ENCODE data around the gene TICAM1.
"Not testable (repeated sequence)": the region's sequence is repeated elsewhere in the genome, so short reads cannot be mapped to it uniquely, and the experiment has no call there.

TICAM1 gene

DNA sequence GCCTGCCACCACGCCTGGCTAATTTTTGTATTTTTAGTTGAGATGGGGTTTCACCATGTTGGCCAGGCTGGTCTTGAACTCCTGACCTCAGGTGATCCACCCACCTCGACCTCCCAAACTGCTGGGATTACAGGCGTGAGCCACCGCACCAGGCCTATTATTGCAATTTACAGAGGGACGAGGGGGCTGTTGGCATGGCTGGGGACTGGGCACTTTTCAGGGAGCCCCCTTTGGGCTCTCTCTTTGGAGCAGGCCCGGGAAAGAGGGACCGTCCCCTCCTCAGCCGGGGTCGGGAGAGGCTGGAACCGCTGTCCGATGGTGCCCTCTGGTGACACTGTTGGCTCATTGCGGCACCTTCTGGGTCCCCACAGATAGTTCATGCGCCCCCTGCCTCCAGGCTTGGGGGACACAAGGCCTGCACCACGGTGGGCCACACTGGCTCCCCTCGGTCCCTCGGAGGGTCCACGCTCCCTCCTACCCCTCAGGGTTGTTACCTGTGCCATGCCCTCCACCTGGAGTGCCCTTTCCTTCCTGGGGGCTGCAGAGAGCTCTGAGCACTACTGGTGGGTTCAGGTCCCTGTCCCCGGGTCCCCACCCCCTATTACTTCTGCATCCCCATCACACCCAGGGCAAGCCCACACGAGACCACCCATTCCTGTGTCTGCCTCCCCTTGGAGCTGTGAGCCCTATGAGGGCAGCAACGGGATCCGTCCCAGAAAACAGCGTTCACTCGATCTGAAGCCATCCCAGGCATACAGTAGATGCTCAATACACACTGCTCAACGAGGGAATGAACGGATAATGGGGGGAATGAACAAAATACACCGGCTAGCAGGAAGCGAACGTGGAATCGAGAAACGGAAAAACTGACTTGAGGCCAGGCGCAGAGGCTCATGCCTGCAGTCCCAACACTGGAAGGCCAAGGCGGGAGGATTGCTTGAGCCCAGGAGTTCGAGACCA is 27.5 kb downstream of the TICAM1 start:
- peak in 1 of 2 experiments; percentile 21 for DNase-seq

DNA sequence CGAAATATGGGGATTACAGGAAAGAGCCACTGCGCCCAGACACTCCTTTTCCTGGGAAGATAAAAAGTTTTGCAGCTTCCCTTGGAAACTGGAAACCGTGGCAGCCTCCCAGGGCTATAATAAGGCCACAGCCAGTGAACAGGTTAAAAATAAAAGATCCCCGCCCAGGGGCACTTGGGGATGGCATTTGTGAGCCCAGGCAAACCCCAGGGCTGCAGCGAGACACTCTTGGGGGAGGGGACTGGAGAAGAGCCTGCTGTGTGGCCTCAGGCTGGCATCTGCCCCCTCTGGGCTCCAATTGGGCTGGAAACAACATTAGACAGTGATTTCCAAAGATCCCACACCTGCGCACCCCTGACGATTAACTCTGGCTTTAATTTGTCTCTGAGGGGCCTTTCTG is 28.8 kb downstream of the TICAM1 start:
- DNase-seq: no peak

DNA sequence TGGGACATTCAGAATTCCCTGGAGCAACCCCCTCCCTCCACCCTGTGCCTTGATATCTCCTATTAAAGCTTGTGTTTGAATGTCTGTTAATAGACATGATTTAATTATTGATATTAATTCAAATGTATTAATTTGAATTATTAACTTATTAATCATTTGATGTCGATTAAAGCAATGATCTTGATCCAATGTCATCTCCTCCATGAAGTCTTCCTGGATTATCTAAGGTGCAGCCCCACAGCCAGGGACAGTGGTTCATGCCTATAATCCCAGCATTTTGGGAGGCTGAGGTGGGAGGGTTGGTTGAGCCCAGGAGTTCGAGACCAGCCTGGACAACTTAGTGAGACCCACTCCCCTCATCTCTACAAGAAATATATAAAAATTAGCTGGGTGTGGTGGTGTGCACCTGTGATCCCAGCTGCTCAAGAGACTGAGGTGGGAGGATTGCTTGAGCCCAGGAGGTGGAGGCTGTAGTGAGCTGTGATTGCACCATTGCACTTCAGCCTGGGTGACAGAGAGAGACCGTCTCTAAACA is 30.4 kb downstream of the TICAM1 start:
- no peak for DNase-seq

DNA sequence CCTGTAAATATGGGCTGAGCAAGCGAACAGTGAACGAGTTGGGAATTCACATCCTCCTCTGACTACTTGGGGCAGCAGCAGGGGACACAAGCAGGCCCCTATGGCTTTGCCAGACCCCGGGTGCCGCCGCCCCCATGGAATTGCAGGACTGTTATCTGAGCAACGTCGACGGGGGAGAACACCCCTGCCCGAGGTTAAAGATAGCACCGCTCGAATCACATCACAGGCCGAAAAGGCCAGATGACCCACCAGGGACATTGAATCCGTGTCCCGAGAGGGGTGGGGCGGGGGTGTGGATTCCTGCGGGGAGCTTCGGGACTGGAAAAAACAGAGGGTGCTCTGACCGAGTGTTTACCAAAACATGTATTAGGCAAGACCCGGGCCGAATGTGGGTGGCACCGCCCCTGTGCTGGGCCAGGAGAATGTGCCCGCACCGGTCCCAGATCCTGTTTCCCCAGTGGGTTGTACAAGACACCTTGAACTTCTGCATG is 30.9 kb downstream of the TICAM1 start:
- DNase-seq: no peak

DNA sequence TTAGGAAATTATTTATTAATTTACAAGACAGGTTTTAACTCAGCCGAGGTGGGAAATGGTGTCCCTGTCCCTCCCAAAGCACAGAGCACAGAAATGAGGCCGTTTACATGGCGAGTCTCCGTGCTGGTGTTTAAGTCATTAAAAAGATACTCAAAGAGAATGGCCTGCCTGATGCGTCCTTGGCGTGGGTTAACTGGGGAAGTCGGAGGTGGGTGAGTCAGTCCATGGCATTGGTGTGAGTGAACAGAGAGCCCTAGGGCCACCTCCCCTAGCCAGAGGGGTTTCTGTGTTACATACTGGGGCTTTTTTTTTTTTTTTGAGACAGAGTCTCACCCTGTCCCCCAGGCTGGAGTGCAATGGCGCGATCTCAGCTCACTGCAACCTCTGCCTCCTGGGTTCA is 36.1 kb downstream of the TICAM1 start:
- no peak for DNase-seq

DNA sequence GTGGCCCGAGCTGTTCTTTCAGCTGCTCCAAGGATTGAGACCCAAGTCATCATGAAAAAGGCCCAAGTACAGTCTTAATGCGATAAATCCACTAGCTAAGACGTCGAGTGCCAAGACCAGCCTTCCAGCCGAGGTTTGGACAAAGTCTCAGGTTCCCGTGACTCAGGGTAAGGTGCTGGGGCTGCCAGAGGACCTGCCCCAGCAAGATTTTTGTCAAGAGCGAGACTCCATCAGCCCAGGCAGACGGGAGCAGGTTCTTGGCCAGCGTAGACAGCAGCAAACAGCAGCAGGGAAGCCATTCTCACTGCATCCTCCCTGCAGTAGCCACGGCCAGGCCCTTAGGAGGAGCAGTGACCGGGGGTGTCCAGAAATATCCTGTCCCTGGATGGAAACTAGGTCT is 36.5 kb downstream of the TICAM1 start:
- no peak for DNase-seq

DNA sequence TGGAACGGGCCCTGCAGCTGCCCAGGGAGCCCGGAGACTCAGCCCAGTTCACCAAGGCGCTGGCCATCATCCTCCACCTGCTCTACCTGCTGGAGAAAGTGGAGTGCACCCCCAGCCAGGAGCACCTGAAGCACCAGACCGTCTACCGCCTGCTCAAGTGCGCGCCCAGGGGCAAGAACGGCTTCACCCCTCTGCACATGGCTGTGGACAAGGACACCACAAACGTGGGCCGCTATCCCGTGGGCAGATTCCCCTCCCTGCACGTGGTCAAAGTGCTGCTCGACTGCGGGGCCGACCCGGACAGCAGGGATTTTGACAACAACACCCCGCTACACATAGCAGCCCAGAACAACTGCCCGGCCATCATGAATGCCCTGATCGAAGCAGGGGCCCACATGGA is 38.2 kb downstream of the TICAM1 start:
- DNase-seq: not testable (repeated sequence)

DNA sequence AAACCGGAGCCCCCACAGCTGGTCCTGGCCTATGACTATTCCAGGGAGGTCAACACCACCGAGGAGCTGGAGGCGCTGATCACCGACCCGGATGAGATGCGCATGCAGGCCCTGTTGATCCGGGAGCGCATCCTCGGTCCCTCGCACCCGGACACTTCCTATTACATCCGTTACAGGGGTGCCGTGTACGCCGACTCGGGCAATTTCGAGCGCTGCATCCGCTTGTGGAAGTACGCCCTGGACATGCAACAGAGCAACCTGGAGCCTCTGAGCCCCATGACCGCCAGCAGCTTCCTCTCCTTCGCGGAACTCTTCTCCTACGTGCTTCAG is 38.7 kb downstream of the TICAM1 start:
- DNase-seq: not testable (repeated sequence)

DNA sequence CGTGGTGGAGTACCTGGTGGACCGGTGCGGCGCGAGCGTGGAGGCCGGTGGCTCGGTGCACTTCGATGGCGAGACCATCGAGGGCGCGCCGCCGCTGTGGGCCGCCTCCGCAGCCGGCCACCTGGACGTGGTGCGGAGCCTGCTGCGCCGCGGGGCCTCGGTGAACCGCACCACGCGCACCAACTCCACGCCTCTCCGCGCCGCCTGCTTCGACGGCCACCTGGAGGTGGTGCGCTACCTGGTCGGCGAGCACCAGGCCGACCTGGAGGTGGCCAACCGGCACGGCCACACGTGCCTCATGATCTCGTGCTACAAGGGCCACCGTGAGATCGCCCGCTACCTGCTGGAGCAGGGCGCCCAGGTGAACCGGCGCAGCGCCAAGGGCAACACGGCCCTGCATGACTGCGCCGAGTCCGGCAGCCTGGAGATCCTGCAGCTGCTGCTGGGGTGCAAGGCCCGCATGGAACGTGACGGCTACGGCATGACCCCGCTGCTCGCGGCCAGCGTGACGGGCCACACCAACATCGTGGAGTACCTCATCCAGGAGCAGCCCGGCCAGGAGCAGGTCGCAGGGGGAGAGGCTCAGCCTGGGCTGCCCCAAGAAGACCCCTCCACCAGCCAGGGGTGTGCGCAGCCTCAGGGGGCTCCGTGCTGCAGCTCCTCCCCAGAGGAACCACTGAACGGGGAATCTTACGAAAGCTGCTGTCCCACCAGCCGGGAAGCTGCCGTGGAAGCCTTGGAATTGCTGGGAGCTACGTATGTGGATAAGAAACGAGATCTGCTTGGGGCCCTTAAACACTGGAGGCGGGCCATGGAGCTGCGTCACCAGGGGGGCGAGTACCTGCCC is 39.3 kb downstream of the TICAM1 start:
- DNase-seq: not testable (repeated sequence)

DNA sequence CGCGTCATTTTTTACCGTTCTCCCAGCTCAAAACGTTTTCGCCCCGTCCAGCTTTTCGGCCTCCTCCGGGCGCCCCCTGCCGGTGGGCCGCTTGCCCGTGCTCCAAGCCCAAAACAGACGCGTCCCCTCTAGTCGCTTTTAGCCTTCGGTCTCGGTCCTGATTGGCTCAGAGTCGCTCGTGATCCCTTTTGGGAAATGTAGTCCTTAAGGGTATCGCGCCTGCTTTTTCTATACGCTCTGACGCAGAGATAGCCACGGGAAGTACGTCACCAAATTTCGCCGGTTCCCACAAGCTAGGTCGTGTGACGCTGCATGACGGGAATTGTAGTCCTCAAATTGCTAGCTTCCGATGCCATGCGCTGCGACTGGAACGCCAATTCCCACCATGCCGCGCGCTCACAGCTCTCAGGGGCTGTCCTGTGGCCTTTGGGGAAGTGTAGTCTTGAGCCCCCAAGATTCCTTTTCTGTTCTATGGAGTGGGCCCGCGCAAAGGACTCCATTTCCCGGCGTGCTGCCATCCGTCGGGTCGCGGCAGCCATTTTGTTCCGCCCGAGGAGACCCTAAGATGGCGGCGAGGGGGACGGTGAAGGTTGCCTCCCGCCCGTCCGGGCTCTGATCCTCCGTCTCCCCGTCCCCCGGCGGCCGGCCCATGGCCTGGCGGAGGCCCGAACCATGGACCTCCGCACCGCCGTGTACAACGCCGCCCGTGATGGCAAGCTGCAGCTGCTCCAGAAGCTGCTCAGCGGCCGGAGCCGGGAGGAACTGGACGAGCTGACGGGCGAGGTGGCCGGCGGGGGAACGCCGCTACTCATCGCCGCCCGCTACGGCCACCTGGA is 40.1 kb downstream of the TICAM1 start, which contains the start of gene FEM1A:
FEM1A (plus strand) TSS at position 552 of the 836 bp plus-strand sequence; CDS start at position 673, 121 bp downstream.
- peak; percentile 98 to 99 for DNase-seq

DNA sequence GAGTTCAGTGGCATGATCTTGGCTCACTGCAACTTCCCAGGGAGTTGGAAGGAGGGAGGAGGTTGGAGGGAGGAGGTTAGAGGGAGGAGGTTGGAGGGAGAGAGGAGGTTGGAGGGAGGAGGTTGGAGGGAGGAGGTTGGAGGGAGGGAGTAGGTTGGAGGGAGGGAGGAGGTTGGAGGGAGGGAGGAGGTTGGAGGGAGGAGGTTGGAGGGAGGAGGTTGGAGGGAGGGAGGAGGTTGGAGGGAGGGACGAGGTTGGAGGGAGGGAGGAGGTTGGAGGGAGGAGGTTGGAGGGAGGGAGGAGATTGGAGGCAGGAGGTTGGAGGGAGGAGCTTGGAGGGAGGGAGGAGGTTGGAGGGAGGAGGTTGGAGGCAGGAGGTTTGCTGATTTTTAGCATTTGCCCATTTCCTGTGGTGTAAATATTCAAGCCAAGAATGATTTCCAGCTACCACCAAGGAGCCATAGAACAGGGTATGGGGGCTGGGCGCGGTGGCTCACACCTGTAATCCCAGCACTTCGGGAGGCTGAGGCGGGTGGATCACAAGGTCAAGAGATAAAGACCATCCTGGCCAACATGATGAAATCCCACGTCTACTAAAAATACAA is 45.0 kb downstream of the TICAM1 start:
- DNase-seq: not testable (repeated sequence)

DNA sequence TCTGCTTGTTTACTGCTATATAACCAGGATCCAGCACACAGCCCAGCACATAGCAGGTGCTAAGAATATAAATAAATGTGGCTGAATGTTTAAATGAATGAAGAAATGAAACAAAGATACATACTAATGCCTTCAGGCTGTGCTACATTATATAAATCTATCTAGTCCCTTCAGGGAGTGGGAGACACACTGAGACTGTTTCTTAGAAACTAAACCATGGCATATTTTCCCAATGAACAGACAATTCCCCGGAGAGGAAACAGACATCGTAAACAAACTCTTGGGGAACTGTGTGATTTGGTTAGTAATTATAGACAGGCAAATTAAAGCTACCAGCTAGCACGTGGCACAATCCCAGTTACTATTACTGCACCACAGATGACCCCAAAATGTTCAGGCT is 49.7 kb downstream of the TICAM1 start:
- DNase-seq: no peak

DNA sequence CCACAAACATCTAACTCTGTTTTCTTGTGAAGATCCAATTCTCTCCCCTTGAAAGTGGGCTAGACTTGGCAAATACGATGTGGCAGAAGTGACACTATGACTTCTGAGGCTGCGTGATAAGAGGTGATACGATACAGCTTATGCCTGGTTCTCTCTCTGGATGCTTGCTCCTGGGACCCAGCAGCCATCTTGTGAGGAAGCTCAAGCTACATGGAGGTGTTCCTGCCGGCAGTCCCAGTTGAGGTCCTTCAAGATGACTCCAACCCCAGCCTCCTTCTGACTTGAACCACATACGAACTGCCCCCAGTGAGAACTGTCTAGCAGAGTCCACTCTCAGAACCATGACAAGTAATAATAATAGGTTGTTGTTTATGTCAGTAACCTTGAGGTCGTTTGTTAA is 50.7 kb downstream of the TICAM1 start:
- no peak for DNase-seq

DNA sequence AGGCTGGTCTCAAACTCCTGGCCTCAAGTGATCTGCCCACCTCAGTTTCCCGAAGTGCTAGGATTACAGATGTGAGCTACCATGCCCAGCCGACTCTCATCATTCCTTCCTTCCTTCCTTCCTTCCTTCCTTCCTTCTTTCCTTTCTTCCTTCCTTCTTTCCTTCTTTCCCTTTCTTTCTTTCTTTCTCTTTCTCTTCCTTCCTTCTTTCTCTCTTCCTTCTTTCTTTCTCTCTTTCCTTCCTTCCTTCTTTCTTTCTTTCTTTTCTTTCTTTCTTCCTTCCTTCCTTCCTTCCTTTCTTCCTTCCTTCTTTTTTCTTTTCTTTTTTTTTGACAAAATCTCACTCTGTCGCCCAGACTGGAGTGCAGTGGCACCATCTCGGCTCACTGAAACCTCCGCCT is 53.4 kb downstream of the TICAM1 start:
- DNase-seq: not testable (repeated sequence)

DNA sequence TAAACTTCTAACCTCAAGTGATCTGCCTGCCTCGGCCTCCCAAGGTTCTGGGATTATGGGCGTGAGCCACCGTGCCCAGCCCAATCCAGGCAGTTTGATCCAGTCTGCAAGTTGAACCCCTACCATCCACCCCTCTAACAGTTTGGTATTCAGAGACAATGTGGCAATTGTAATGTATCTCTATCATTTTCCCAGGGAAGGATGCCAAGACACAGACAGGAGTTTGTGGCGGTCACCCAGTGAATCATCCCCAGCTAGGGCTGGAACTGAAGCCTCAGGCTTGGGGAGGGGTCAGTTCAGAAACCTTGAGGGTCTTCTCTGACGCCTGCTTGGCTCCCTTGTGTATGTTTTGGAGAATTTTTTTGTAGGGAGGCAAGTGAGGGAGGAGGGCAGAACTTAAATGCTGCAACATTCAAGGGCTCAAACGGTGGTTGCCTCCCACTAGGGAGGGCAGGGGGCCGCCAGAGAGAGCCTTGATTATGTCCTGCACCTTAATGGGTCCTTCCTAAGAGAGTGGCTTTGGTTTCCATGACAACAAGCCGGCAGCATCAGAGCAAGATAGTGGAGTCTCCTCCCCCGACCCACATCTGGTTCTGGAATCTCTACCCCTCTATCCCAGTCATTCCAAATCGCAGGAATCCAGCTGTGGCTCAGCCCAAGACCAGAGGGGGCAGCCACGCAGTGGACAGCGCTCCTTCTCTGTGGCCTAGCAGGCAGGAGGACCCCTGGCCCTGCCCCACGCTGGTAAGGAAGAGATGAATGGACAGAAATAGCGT is 54.9 kb downstream of the TICAM1 start:
- no peak for DNase-seq

DNA sequence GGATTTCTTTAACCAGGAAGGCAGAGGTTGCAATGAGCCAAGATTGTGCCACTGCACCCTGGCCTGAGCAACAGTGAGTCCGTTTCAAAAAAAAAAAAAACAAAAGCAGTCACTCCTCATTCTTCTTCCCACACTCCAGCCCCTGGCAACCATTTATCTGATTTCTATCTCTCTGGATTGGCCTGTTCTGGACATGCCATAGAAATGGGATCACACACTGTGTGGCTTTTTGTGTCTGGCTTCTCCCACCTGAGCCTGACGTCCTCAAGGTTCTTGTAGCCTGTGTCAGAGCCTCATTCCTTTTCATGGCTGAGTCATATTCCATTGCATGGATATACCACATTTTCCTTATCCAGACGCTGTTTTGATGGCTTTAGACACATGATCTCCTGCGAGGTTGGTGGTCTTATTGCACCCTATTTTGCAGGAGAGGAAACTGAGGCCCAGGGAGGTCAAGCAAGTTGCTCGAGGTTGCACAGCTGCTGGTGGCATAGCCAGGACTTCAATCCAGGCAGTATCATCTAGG is 55.8 kb downstream of the TICAM1 start:
- DNase-seq: no peak

DNA sequence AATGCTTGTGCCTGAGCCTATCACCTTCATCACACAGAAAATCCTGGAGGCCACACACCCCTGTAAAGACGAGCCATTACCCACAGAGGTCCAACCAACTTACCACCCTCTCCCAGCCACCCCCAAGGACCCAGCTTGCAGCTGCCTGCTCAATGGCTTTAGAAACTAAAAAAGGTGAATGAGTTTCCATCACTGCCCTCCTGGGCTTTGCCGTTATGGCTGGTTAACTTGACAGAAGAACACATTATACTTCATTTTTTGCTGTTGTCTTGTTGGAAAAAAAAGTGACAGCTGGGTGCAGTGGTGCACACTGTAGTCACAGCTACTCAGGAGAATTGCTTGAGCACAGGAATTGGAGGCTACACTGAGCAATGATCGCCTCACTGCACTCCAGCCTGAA is 57.4 kb downstream of the TICAM1 start:
- peak; percentile 25 to 26 for DNase-seq

DNA sequence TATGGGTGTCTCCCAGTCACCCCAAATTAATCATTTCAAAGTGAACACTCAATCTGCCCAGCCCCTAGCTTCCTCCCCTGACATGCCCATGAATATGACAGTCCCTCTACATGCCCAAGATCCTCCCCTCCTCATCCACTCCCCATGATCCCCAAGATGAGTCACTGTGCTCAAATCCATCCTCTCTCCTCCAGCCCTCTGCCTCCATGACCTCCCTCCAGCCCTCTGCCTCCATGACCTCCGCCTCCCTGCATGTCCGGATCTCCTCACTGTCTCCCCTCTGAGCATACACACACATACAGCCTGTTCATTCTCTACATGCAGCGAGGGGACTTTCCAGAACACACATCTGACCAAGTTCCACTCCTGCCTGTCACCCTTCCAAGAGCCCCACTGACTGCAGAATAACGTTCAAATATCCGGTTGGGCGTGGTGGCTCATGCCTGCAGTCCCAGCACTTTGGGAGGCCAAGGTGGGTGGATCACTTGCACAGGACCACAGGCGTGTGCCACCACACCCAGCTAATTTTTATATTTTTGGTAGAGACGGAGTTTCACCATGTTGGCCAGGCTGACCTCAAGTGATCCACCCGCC is 58.4 kb downstream of the TICAM1 start:
- no peak for DNase-seq

DNA sequence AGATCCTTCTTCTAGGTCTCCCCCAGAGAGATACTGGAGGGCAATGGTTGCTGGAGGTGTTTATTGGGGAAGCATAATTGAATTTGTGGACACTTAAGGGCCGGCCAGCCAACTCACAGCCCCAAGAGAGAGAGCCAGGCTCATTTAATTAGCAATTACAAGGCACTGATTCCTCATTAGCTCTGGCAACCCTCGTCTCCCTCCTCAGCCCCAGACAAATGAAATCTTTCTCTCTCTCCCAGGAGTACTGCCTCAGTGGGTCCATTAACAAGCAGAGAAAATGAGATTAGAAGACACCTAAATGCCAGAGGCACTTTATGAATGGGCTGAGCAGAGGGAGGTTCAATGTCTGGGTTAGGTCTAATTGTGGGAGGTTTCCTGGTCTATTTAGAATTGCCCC is 58.9 kb downstream of the TICAM1 start:
- DNase-seq: no peak
